GM12865 (cell line): ENCODE results near the gene ZNF737.
"Not testable (repeated sequence)": the region's sequence is repeated elsewhere in the genome, so short reads cannot be mapped to it uniquely, and the experiment has no call there.

ENCODE experiments used
- DNase-seq: peaks from one replicate; pipeline ENCODE4 v3.0.0; 2010; ENCODE audit warnings: low read depth
- H3K4me3 ChIP-seq: 2 replicates; pipeline ENCODE4 v1.5.1; 2011; ENCODE audit warnings: mild to moderate bottlenecking, low read depth, low read length, control low read depth
- TF ChIP-seq, protein P1 (sequence below): IDR thresholded peaks from 2 replicates; pipeline ENCODE4 v1.5.1; 2011; ENCODE audit warnings: low read length, control low read depth, low read depth, inconsistent platforms; ENCODE audit not compliant: insufficient read depth; ENCODE audit errors: missing control alignments

Gene ZNF737

DNA sequence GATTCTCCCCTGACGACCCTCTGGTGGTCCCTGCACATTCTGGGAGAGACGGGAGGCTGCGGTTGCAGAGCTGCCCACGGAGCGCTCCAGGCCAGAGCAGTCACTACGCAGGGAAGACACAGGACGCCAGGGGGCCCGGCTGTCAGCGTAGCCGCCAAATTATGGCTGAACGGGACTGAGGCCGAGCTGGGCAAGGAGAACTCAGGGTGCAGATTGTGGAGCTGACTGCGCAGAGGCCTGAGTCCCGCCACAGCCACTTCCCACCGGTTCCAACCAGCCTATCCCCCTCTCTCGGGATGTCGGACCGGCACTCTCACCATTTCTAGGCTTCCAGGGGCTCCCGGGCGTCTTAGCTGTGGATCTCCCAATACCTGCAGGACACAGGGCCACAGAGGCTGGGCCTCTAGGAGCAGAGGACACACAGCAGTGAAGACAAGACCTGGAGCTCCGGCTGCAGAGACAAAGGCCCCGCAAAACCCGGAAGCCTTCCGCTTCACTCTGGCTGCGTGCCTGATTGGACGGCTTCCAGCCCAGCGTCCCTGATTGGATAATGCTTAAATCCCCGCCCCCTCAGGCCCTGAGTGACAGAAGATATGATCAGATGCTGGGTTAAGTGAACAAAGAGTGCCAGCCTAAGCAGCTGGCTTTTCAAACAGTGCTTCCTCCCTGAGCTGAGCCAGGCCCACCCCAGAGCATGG, at the start of gene ZNF737:
Gene ZNF737, minus strand, starts transcription at position 461 of the 698 bp plus-strand sequence. Its CDS starts 141 bp downstream, at position 320.
- H3K4me3 ChIP-seq, result peak within 1 kb of the TSS; percentile 93
- DNase-seq, result peak; percentile 95
- TF ChIP-seq, protein P1, sequence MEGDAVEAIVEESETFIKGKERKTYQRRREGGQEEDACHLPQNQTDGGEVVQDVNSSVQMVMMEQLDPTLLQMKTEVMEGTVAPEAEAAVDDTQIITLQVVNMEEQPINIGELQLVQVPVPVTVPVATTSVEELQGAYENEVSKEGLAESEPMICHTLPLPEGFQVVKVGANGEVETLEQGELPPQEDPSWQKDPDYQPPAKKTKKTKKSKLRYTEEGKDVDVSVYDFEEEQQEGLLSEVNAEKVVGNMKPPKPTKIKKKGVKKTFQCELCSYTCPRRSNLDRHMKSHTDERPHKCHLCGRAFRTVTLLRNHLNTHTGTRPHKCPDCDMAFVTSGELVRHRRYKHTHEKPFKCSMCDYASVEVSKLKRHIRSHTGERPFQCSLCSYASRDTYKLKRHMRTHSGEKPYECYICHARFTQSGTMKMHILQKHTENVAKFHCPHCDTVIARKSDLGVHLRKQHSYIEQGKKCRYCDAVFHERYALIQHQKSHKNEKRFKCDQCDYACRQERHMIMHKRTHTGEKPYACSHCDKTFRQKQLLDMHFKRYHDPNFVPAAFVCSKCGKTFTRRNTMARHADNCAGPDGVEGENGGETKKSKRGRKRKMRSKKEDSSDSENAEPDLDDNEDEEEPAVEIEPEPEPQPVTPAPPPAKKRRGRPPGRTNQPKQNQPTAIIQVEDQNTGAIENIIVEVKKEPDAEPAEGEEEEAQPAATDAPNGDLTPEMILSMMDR, result no peak

DNA sequence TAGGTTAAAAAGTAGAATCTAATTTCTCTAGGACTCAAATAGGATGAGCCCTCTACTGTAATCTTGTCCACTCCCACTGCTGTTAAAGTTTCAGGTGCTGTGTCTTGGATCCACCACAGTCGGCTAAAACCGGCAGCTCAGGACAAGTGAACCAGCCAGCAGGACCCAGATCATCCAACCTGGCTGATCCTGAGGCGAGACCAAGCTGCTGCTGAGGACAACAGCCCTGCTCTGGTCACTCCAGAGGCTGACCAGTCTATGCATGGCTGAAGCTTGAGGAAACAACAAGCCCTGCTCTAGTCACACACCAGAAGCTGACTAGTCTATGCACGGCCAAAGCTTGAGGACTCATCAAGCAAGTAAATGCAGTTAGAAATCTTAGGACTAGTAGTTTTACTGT, 49.4 kb upstream of the ZNF737 start:
- not testable (repeated sequence) for DNase-seq, H3K4me3 ChIP-seq

DNA sequence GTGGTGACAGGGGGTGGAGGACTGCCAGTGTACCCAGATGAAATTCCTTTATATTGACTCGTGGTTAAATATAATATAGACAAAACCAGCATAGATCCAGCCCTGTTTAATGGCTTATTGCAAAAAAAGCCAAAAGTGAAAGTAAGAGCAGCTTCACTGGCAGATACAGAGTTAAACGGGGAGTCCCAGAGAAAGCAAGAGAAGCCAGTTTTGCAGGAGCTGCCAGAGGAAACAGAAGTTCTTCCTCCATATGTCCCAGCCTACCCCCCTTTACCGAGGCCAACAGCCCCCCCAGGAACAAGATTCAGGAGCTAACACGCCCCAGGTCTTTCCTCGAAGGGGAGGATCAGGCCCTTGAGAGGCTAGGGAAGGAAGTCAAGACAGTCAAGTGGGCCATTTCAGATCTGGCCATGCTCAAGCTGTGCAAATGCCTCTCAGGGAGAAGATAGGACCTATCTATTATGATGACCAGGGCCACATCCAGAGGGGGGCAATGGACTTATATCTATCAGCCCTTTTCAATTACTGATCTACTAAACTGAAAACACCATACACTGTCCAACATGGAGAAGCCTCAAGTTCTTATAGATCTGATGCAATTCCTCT, 47.2 kb upstream of the ZNF737 start:
- no peak overlapping the region for H3K4me3 ChIP-seq
- DNase-seq, result no peak
- TF ChIP-seq, protein P1, result no peak

DNA sequence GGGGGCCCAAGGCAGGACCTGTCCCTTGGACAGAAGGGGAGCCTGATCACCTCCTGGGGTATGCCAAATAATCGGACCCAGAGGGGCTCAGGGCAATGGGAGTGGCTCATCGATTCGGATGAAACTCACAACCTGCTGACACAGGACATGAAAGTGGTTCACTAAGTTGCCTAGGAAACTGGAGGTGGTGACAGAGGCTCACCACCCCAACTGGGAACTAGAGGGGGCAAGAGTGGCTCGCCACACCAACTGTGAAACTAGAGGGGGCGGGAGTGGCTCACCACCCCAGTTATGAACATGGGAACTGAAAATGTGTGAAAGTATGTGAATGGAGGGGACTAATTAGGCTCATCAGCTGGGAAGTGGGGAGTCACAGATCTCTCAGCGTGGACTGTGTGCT, 46.3 kb upstream of the ZNF737 start:
- TF ChIP-seq, protein P1, result no peak
- H3K4me3 ChIP-seq, result no peak overlapping the region
- no peak for DNase-seq

DNA sequence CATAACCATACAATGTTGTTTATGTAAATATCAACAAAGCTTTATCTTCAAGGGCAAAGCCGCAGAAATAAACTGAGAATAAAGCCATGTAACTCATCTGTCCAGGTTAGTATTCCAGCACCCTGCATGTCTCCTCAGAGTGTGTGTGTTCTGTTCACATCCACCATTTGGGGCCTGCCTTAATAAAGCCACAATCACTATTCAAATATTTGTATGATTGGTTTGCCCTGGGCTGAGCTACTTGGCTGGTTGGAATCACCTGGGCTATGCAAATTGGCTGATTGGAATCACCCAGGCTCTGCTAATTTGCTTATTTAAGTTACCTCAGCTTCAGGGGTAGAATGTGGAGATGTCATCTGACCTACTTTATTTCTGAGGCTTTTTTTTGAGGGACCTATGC, 42.4 kb upstream of the ZNF737 start:
- H3K4me3 ChIP-seq, result no peak overlapping the region
- no peak for DNase-seq
- TF ChIP-seq, protein P1, result no peak

DNA sequence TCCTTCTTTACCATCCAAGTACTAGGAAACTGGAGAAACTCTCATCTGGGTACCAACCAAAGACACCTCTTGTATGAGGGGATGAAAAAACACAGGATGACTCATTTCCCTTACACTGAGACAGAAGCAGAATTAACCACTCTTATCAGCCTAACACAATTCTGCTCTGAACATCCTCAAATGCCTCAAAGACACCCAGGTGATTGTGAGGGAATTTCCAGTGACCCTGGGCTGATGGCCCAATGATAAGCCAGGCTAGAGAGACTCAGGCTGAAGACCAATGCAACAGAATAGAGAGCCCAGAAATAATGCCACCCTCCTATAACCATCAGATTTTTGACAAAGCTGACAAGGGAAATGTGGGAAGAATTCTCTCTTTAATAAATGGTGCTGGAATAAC, 7.0 kb downstream of the ZNF737 start:
- H3K4me3 ChIP-seq, result no peak overlapping the region
- TF ChIP-seq, protein P1, result no peak
- no peak for DNase-seq

DNA sequence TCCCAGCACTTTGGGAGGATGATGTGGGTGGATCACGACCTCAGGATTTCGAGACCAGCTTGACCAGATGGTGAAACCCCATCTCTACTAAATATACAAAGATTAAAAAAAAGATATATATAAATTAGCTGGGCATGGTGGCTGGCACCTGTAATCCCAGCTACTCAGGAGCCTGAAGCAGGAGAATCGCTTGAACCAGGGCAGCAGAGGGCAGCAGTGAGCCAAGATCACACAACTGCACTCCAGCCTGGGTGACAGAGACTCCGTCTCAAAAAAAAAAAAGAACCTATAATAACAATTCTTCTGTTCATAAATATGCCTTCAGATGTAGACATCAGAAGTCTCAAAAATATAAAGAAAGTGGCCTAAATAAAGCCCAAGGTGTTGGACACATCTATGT, 7.6 kb downstream of the ZNF737 start:
- no peak for DNase-seq
- H3K4me3 ChIP-seq, result no peak overlapping the region
- TF ChIP-seq, protein P1, result no peak

DNA sequence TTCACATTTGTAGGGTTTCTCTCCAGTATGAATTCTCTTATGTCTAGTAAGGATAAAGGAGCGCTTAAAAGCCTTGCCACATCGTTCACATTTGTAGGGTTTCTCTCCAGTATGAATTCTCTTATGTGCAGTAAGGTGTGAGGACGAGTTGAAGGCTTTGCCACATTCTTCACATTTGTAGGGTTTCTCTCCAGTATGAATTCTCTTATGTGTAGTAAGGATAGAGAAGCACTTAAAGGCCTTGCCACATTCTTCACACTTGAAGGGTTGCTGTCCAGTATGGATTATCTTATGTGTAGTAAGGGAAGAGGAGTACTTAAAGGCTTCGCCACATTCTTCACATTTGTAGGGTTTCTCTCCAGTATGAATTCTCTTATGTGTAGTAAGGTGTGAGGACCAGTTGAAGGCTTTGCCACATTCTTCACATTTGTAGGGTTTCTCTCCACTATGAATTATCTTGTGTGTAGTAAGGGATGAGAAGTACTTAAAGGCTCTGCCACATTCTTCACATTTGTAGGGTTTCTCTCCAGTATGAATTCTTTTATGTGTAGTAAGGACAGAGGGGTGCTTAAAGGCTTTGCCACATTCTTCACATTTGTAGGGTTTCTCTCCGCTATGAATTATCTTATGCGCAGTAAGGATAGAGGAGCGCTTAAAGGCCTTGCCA, 20.8 kb downstream of the ZNF737 start:
- DNase-seq, result peak; percentile 1

DNA sequence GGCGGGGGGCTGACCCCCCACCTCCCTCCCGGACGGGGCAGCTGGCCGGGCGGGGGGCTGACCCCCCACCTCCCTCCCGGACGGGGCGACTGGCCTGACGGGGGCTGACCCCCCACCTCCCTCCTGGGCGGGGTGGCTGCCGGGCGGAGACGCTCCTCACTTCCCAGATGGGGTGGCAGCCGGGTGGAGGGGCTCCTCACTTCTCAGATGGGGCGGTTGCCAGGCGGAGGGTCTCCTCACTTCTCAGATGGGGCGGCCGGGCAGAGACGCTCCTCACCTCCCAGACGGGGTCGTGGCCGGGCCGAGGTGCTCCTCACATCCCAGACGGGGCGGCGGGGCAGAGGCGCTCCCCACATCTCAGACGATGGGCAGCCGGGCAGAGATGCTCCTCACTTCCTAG, 35.3 kb downstream of the ZNF737 start:
- H3K4me3 ChIP-seq, result not testable (repeated sequence)

More for the DNA sequence above, 20.8 kb downstream of the ZNF737 start:
- H3K4me3 ChIP-seq, result not testable (repeated sequence)

More for the DNA sequence above, 35.3 kb downstream of the ZNF737 start:
- not testable (repeated sequence) for DNase-seq
